Measurements from ENCODE around the gene IDE.
"Not testable (repeated sequence)": the region's sequence is repeated elsewhere in the genome, so short reads cannot be mapped to it uniquely, and the experiment has no call there.

IDE gene

GRCh38 chr10:92413519-92413918 is 160.4 kb downstream of the IDE start:
- no peak for DNase-seq

- no peak for DNase-seq
These were observed 160.9 kb downstream of the IDE start for GRCh38 chr10:92413011-92413410.

- DNase-seq, result no peak
These were observed 162.5 kb downstream of the IDE start for GRCh38 chr10:92411406-92411805.

GRCh38 chr10:92410501-92410900 is 163.4 kb downstream of the IDE start:
- no peak for DNase-seq

- DNase-seq, result no peak
These were observed 165.9 kb downstream of the IDE start for GRCh38 chr10:92408017-92408361.

GRCh38 chr10:92407305-92408016 is 166.4 kb downstream of the IDE start:
- DNase-seq, result no peak

GRCh38 chr10:92405419-92405924 is 168.4 kb downstream of the IDE start:
- DNase-seq, result no peak

- DNase-seq, result no peak
These were observed 169.1 kb downstream of the IDE start for GRCh38 chr10:92404612-92405418.

- not testable (repeated sequence) for DNase-seq
These were observed 171.7 kb downstream of the IDE start for GRCh38 chr10:92402234-92402633.

Measured in stimulated activated CD4-positive, alpha-beta T cell treated with anti-CD3 and anti-CD28 coated beads, Interleukin-15, amount 100 ng/mL, for 24 hours (primary cell).